PFSK-1 (cell line): ENCODE measurements around the gene HOOK2. TPM values are rescaled to one million over a fixed set of nuclear protein-coding genes. Genes with fewer than 3 reads are reported as not detected.

Source experiments
- FOXP2 ChIP-seq: optimal IDR thresholded peaks from 2 replicates; pipeline ENCODE3; 2011; ENCODE audit warnings: borderline replicate concordance, control low read depth, inconsistent platforms; ENCODE audit not compliant: insufficient read depth; ENCODE audit errors: extremely low read length, extremely low read depth
- POLR2AphosphoS5 ChIP-seq: IDR thresholded peaks from 2 replicates; pipeline ENCODE4 v1.6.1; 2012; ENCODE audit warnings: low read depth, mild to moderate bottlenecking, control low read depth, low read length, moderate library complexity
- REST ChIP-seq, 2 experiments: IDR thresholded peaks; 2 replicates each; pipeline versions ENCODE4 v1.6.1 to v1.8.0; 2011 to 2012; ENCODE audit warnings: low read depth in 2 of 2, low read length in 2 of 2, control low read depth in 1 of 2, inconsistent platforms in 1 of 2, mild to moderate bottlenecking in 1 of 2, moderate library complexity in 1 of 2; ENCODE audit not compliant: insufficient read depth in 1 of 2
- SIN3A ChIP-seq: IDR thresholded peaks from 2 replicates; pipeline ENCODE4 v1.6.1; 2012; ENCODE audit warnings: mild to moderate bottlenecking, low read length, moderate library complexity, borderline replicate concordance; ENCODE audit not compliant: insufficient read depth
- TAF1 ChIP-seq: IDR thresholded peaks from 2 replicates; pipeline ENCODE4 v1.6.1; 2012; ENCODE audit warnings: low read length, control low read depth, borderline replicate concordance; ENCODE audit not compliant: insufficient read depth
- polyA plus RNA-seq: library from polyadenylated mRNA; unstranded; fragments of >200 nt; gene quantifications from one replicate; pipeline ENCODE4 v1.2.1, GENCODE V29; 2012; ENCODE audit warnings: low read depth, missing spikeins; ENCODE audit not compliant: insufficient read length

Gene HOOK2
- polyA plus RNA-seq = 31.8 TPM

DNA sequence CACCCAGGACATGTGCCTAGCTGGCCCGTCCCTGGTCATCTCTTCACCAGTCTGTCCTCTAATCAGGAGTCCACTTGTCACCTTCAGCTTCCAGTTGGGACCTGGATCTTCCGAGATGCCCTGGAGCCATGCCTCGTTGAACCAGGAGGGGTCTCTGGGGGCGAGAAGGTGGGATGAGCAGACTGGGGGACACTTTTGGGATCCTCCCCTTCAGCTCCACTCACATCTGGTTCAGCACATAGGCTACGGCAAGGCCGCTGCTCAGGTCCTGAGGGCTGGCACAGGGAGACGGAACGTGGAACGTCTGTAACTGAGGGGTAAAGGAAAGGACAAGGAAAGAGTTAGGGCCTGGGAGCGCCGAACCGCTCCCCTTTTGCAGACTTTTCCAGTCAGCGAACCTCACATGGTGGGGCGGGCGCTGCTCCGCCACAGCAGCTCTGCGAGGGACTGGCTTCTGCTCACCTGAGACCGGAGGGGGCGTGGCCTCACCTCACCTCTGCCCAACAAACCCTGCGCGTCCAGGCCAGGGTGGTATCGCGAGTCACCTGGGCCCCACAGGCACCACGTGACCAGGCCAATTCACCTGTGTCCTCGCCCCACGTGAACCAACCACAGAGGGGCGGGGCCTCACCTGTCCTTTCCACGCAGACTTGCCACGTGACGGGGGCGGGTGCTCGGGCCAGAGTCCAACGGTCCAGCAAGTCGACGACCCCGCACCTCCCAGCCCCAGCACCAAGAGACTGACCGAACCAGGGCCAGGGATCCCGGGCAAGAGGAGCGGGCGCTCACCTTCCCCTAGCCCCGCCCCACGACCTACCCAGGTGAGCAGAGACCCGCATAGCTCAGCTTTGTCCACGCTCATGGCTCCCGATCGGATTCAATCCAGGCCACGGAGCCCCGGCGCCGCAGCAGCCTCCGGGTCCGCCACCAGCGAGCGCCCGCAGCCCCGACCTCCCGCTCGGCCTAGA lies at the start of gene HOOK2:
TSS of gene HOOK2 (minus strand) at position 965 of the 968 bp plus-strand sequence. CDS start at position 862, 103 bp downstream.
- TF ChIP-seq POLR2AphosphoS5 (no peak), FOXP2 (no peak), TAF1 (no peak)

GRCh38 chr19:12821761-12822160 lies 46.4 kb upstream of the HOOK2 start:
- TF ChIP-seq POLR2AphosphoS5 (no peak), FOXP2 (no peak), TAF1 (no peak), REST (IDR thresholded peaks at IDR 0.05; ENCODE audit: insufficient read depth in 1 of 2, low read depth in 2 of 2, low read length in 2 of 2) (no peak), SIN3A (no peak)

- TF ChIP-seq TAF1 (no peak), SIN3A (no peak), REST (IDR thresholded peaks at IDR 0.05; ENCODE audit: insufficient read depth in 1 of 2, low read depth in 2 of 2, low read length in 2 of 2) (no peak), POLR2AphosphoS5 (no peak), FOXP2 (no peak)
These were observed 39.7 kb upstream of the HOOK2 start for GRCh38 chr19:12815088-12815487.

- no peak for TF ChIP-seq TAF1
- TF ChIP-seq FOXP2 = no peak
- peak; percentile 55; the same call in 1 of the 2 replicates for TF ChIP-seq POLR2AphosphoS5
- no peak for TF ChIP-seq REST (IDR thresholded peaks at IDR 0.05; ENCODE audit: insufficient read depth in 1 of 2, low read depth in 2 of 2, low read length in 2 of 2)
These were observed 31.1 kb upstream of the HOOK2 start, which contains the start of gene RNASEH2A for GRCh38 chr19:12806242-12807081. Gene RNASEH2A (plus strand): TSS chr19:12806584. CDS start chr19:12806674, 90 bp downstream.

DNA sequence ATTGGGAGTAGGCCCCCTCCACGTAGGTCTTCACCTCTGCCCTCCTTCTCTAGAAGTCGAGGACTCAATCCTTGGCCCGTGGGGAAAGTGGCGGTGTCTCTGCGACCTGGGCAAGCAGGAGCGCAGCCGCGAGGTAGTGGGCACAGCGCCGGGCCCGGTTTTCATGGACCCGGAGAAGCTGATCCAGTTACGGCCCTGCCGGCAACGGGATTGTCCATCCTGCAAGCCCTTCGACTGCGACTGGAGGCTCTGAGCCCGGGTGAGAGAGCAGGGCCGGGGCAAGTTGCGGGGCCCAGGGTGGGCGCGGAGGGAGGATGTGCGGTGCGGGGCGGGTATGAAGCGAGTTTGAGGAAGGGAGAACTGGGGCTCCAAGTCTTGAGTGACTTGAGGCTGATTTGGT lies 28.7 kb upstream of the HOOK2 start:
- TF ChIP-seq SIN3A (no peak), FOXP2 (no peak), TAF1 (no peak), REST (IDR thresholded peaks at IDR 0.05; ENCODE audit: insufficient read depth in 1 of 2, low read depth in 2 of 2, low read length in 2 of 2) (no peak), POLR2AphosphoS5 (no peak)
